Naive B cell (primary cell): ENCODE data around the gene MAP4K4. TPM values are rescaled to one million over a fixed set of nuclear protein-coding genes. Genes with fewer than 3 reads are reported as not detected.
A peak's percentile ranks its signal among the peaks of the same experiment; 100 is the strongest.

Experiments used
- ATAC-seq, 2 donors: fragments of 150-1000 bp; cut with Tn5 transposase; 2 replicates each; pipeline ENCODE4 v1.10.0; 2021; ENCODE audit warnings: low read depth in 2 of 2, mild to moderate bottlenecking in 2 of 2, moderate library complexity in 2 of 2
- DNase-seq: peaks from one replicate; pipeline ENCODE4 v3.0.0; 2022
- H3K27ac Mint-ChIP-seq, 6 donors: one replicate each; pipeline ENCODE4 v1.8.0; 2020 to 2022; ENCODE audit warnings: mild to moderate bottlenecking in 6 of 6, mixed read lengths in 6 of 6, moderate library complexity in 5 of 6, inconsistent platforms in 2 of 6
- H3K27me3 Mint-ChIP-seq, 3 donors: one replicate each; pipeline ENCODE4 v1.8.0; 2021 to 2022; ENCODE audit warnings: mixed read lengths in 3 of 3, mild to moderate bottlenecking in 1 of 3
- H3K36me3 Mint-ChIP-seq, 2 donors: one replicate each; pipeline ENCODE4 v1.8.0; 2020 to 2022; ENCODE audit warnings: mixed read lengths in 2 of 2, inconsistent platforms in 1 of 2, mild to moderate bottlenecking in 1 of 2
- H3K4me1 Mint-ChIP-seq, 3 donors: one replicate each; pipeline ENCODE4 v1.8.0; 2020 to 2022; ENCODE audit warnings: mixed read lengths in 3 of 3, inconsistent platforms in 1 of 3, mild to moderate bottlenecking in 1 of 3, moderate library complexity in 1 of 3
- H3K4me3 Mint-ChIP-seq, 8 donors: one replicate each; pipeline ENCODE4 v1.8.0; 2020 to 2022; ENCODE audit warnings: mild to moderate bottlenecking in 8 of 8, mixed read lengths in 8 of 8, moderate library complexity in 8 of 8, inconsistent platforms in 2 of 8
- H3K9me3 Mint-ChIP-seq, 7 donors: one replicate each; pipeline ENCODE4 v1.8.0; 2020 to 2022; ENCODE audit warnings: mixed read lengths in 7 of 7, mild to moderate bottlenecking in 5 of 7, inconsistent platforms in 2 of 7, moderate library complexity in 1 of 7
- polyA plus RNA-seq, 6 donors: library from polyadenylated mRNA; unstranded; fragments of 300-500 nt; fragmentation: Illumina TruSeq; gene quantifications; one replicate each; pipeline ENCODE4 v1.2.3, GENCODE V29; 2021; ENCODE audit warnings: low read depth in 6 of 6

Gene MAP4K4
- polyA plus RNA-seq, 6 donors from 2014 or later: 11.8 to 36.0 (median 20.3) TPM

GRCh38 chr2:101860157-101860556 lies 162.7 kb downstream of the MAP4K4 start:
- Mint-ChIP-seq H3K27ac (peak overlapping the region in 2 of 6 donors; percentile 28 to 48), H3K27me3 (no peaks in the 10 kb centered on the region), H3K9me3 (no peaks in the 10 kb centered on the region), H3K36me3 (peaks cover 40 to 49% of the 10 kb centered on the region in 2 donors), H3K4me1 (peaks cover 0 to 9% (median 0%) of the 10 kb centered on the region in 3 donors), H3K4me3 (no peak overlapping the region)
- ATAC-seq (no peak), DNase-seq (no peak)

DNA sequence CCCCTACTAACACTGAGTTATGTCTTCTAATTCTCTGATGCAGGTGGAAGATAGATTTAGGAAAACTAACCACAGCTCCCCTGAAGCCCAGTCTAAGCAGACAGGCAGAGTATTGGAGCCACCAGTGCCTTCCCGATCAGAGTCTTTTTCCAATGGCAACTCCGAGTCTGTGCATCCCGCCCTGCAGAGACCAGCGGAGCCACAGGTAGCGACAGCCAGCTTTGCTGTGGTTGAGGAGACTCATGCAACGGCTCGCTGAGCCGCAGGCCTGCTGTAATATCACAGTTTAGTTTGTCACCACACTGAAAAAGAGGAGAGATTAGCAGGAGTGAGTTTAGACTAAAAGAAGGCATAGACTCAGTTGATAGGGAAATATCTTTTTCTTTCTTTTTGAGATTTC lies 163.3 kb downstream of the MAP4K4 start:
- Mint-ChIP-seq H3K9me3 (no peaks in the 10 kb centered on the region), H3K4me1 (peaks cover 0 to 9% (median 0%) of the 10 kb centered on the region in 3 donors), H3K27me3 (no peaks in the 10 kb centered on the region), H3K27ac (peak overlapping the region in 1 of 6 donors; percentile 24), H3K4me3 (no peak overlapping the region), H3K36me3 (peaks cover 38 to 45% of the 10 kb centered on the region in 2 donors)
- ATAC-seq (no peak), DNase-seq (no peak)

DNA sequence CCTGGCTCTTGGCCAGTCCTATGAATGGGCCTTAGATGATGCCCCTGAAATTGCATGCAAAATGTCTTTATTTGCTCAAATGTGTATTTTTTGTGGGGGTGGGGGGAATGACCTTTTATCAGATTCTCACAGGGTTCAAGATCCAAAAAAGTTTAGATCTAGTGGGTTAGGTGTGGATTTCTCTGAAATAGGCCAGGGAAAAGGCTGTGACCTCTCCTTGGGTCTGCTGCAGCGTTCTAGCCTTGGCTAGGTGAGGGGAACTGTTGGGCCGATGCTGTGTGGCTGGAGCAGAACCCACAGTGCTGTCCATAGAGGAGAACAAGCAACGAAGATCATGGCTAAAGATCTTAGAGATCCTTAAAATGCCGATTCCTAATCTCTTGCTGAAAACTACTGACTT lies 163.9 kb downstream of the MAP4K4 start:
- DNase-seq (no peak), ATAC-seq (no peak)
- no peaks in the 10 kb centered on the region for H3K9me3 Mint-ChIP-seq
- H3K4me3 Mint-ChIP-seq: no peak overlapping the region
- peak overlapping the region in 2 of 6 donors; percentile 24 to 79 for H3K27ac Mint-ChIP-seq
- peaks cover 37 to 43% of the 10 kb centered on the region in 2 donors for H3K36me3 Mint-ChIP-seq
- H3K27me3 Mint-ChIP-seq: no peaks in the 10 kb centered on the region
- peaks cover 0 to 9% (median 0%) of the 10 kb centered on the region in 3 donors for H3K4me1 Mint-ChIP-seq

DNA sequence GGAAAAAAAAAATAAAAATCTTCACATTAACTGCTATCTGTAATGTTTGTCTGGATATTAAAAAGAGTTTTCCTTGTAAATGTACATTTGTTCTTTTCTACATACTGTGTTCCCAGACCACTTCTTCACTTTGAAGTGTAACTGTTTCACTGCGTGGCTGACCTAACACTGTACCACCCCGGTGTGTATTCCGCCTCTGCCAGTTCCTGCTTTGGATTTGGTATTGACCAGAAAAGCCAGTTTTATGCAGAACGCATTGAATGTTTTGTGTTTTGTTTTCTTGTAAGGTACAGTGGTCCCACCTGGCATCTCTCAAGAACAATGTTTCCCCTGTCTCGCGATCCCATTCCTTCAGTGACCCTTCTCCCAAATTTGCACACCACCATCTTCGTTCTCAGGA lies 166.0 kb downstream of the MAP4K4 start:
- ATAC-seq (no peak), DNase-seq (no peak)
- Mint-ChIP-seq H3K9me3 (no peaks in the 10 kb centered on the region), H3K27ac (peak overlapping the region in 2 of 6 donors; percentile 24 to 60), H3K36me3 (peaks cover 49 to 51% of the 10 kb centered on the region in 2 donors), H3K27me3 (no peaks in the 10 kb centered on the region), H3K4me1 (peaks cover 0 to 9% (median 0%) of the 10 kb centered on the region in 3 donors), H3K4me3 (no peak overlapping the region)

- ATAC-seq: no peak
- Mint-ChIP-seq H3K27ac (peak overlapping the region in 1 of 6 donors; percentile 19), H3K4me1 (peaks cover 0 to 9% (median 0%) of the 10 kb centered on the region in 3 donors), H3K36me3 (peaks cover 48 to 56% of the 10 kb centered on the region in 2 donors), H3K27me3 (no peaks in the 10 kb centered on the region), H3K9me3 (no peaks in the 10 kb centered on the region), H3K4me3 (no peak overlapping the region)
- DNase-seq: no peak
Observed at GRCh38 chr2:101864426-101864825, 166.9 kb downstream of the MAP4K4 start.

DNA sequence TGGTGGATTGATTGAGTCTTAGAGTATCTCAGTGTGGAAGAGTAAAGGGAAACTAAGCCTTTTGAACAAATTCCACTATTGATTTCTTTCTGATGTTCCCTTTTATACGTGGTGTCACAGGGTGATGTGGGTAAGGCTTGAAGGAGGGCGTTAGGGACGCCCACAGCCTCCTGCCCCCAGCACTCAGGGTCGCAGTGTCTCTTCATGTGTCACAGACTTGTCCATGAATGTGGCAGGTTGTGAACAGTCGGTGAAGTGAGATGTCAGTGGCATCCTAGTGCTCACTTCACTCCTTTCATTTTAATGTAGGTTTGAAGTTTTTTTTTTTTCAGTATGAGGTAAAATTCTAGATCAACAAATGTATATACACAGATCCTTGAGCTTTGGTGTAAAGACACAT lies 171.0 kb downstream of the MAP4K4 start:
- Mint-ChIP-seq H3K4me1 (no peaks in the 10 kb centered on the region), H3K27me3 (no peaks in the 10 kb centered on the region), H3K4me3 (no peak overlapping the region), H3K27ac (peak overlapping the region in 2 of 6 donors; percentile 30 to 47), H3K36me3 (peaks cover 40 to 60% of the 10 kb centered on the region in 2 donors), H3K9me3 (no peaks in the 10 kb centered on the region)
- ATAC-seq: no peak
- DNase-seq: no peak

DNA sequence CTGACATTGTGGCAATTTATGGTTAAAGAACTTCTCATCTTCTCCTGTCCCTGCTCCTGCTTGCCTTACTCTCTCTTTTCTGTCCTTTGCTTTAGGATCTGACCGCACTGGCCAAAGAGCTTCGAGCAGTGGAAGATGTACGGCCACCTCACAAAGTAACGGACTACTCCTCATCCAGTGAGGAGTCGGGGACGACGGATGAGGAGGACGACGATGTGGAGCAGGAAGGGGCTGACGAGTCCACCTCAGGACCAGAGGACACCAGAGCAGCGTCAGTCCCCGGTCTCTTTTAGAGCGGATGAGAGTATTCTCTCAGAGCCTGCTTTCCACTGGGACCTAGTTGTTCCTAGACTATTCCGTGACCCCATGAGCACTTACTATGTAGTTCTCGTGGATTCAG lies 172.0 kb downstream of the MAP4K4 start:
- H3K27me3 Mint-ChIP-seq: no peaks in the 10 kb centered on the region
- no peaks in the 10 kb centered on the region for H3K9me3 Mint-ChIP-seq
- no peak overlapping the region for H3K4me3 Mint-ChIP-seq
- DNase-seq (no peak), ATAC-seq (no peak)
- peaks cover 44 to 57% of the 10 kb centered on the region in 2 donors for H3K36me3 Mint-ChIP-seq
- peak overlapping the region in 4 of 6 donors; percentile 30 to 77 (median 34) for H3K27ac Mint-ChIP-seq
- no peaks in the 10 kb centered on the region for H3K4me1 Mint-ChIP-seq

- DNase-seq: no peak
- H3K27ac Mint-ChIP-seq: peak overlapping the region in 1 of 6 donors; percentile 32
- H3K36me3 Mint-ChIP-seq: peaks cover 43 to 51% of the 10 kb centered on the region in 2 donors
- no peaks in the 10 kb centered on the region for H3K4me1 Mint-ChIP-seq
- H3K9me3 Mint-ChIP-seq: no peaks in the 10 kb centered on the region
- H3K27me3 Mint-ChIP-seq: no peaks in the 10 kb centered on the region
- H3K4me3 Mint-ChIP-seq: peak overlapping the region in 1 of 8 donors; percentile 54
- ATAC-seq: no peak
Observed at GRCh38 chr2:101870444-101870843, 172.9 kb downstream of the MAP4K4 start.

GRCh38 chr2:101871480-101871879 lies 174.0 kb downstream of the MAP4K4 start:
- H3K4me1 Mint-ChIP-seq: no peaks in the 10 kb centered on the region
- ATAC-seq (no peak), DNase-seq (no peak)
- H3K36me3 Mint-ChIP-seq: peaks cover 43 to 57% of the 10 kb centered on the region in 2 donors
- no peak overlapping the region for H3K4me3 Mint-ChIP-seq
- H3K27me3 Mint-ChIP-seq: no peaks in the 10 kb centered on the region
- peak overlapping the region in 1 of 6 donors; percentile 38 for H3K27ac Mint-ChIP-seq
- H3K9me3 Mint-ChIP-seq: no peaks in the 10 kb centered on the region

- peak overlapping the region in 3 of 6 donors; percentile 22 to 49 (median 32) for H3K27ac Mint-ChIP-seq
- peaks cover 40 to 62% of the 10 kb centered on the region in 2 donors for H3K36me3 Mint-ChIP-seq
- H3K4me3 Mint-ChIP-seq: no peak overlapping the region
- H3K27me3 Mint-ChIP-seq: no peaks in the 10 kb centered on the region
- no peak for DNase-seq
- H3K4me1 Mint-ChIP-seq: no peaks in the 10 kb centered on the region
- no peak for ATAC-seq
- H3K9me3 Mint-ChIP-seq: no peaks in the 10 kb centered on the region
Observed at GRCh38 chr2:101872480-101872879, 175.0 kb downstream of the MAP4K4 start.

DNA sequence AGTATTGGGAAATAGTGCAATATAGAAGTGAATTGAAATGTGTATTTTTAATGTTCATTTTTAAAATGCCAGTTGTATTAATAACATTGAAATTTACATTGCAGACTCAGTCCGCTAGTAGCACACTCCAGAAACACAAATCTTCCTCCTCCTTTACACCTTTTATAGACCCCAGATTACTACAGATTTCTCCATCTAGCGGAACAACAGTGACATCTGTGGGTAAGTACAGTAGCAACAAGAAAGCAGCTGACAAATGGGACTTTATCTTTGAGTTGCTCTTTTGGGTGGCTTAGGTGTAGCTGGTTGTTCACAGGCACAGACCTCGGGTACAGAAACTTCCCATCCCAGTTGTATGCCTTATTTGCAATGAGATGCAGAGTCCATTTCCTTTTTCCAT lies 176.0 kb downstream of the MAP4K4 start:
- no peak overlapping the region for H3K4me3 Mint-ChIP-seq
- H3K9me3 Mint-ChIP-seq: no peaks in the 10 kb centered on the region
- H3K4me1 Mint-ChIP-seq: no peaks in the 10 kb centered on the region
- H3K36me3 Mint-ChIP-seq: peaks cover 37 to 51% of the 10 kb centered on the region in 2 donors
- DNase-seq (no peak), ATAC-seq (no peak)
- H3K27me3 Mint-ChIP-seq: no peaks in the 10 kb centered on the region
- H3K27ac Mint-ChIP-seq: peak overlapping the region in 1 of 6 donors; percentile 87

DNA sequence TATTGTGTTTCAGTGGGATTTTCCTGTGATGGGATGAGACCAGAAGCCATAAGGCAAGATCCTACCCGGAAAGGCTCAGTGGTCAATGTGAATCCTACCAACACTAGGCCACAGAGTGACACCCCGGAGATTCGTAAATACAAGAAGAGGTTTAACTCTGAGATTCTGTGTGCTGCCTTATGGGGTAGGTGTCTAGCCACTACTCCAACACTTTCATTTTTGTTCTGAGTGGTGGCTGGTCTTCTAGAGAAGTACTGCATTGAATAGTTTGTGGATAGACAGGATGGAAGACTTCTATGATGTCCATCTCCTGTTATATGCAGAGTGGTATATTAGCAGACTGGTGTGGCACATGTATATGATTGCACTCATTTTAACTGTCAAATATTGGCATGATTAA lies 176.6 kb downstream of the MAP4K4 start:
- H3K36me3 Mint-ChIP-seq: peaks cover 38 to 51% of the 10 kb centered on the region in 2 donors
- H3K27ac Mint-ChIP-seq: no peak overlapping the region
- no peak for ATAC-seq
- DNase-seq: no peak
- H3K4me1 Mint-ChIP-seq: no peaks in the 10 kb centered on the region
- no peaks in the 10 kb centered on the region for H3K9me3 Mint-ChIP-seq
- H3K27me3 Mint-ChIP-seq: no peaks in the 10 kb centered on the region
- no peak overlapping the region for H3K4me3 Mint-ChIP-seq

- ATAC-seq (no peak), DNase-seq (no peak)
- peak overlapping the region in 2 of 6 donors; percentile 18 to 21 for H3K27ac Mint-ChIP-seq
- no peaks in the 10 kb centered on the region for H3K27me3 Mint-ChIP-seq
- no peak overlapping the region for H3K4me3 Mint-ChIP-seq
- peaks cover 0 to 6% (median 0%) of the 10 kb centered on the region in 3 donors for H3K4me1 Mint-ChIP-seq
- no peaks in the 10 kb centered on the region for H3K9me3 Mint-ChIP-seq
- peaks cover 22 to 38% of the 10 kb centered on the region in 2 donors for H3K36me3 Mint-ChIP-seq
Observed at GRCh38 chr2:101879466-101879865, 182.0 kb downstream of the MAP4K4 start.

DNA sequence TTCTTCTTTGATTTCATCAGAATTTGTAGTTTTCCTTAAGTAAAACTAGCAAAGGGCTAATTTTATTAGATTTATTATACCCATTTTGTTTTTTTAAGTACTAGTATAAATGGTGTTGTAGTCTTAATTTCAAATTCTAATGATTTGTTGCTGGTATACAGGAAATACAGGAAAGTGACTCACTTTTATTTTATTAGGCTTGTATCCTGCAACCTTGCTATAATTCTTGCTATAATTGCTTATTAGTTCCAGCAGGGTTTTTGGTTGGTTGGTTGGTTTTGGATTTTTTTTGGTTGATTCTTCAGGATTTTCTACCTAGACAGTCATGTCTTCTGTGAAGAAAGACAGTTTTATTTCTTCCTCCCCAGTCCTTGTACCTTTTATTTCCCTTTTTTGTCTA lies 183.6 kb downstream of the MAP4K4 start:
- no peak for ATAC-seq
- Mint-ChIP-seq H3K36me3 (peaks cover 25 to 37% of the 10 kb centered on the region in 2 donors), H3K27me3 (no peaks in the 10 kb centered on the region), H3K4me1 (peaks cover 0 to 6% (median 0%) of the 10 kb centered on the region in 3 donors), H3K27ac (peak overlapping the region in 2 of 6 donors; percentile 6 to 21), H3K9me3 (no peaks in the 10 kb centered on the region), H3K4me3 (no peak overlapping the region)
- no peak for DNase-seq
